Measurements from ENCODE around the gene HTR6. TPM values are rescaled to one million over a fixed set of nuclear protein-coding genes. Genes with fewer than 3 reads are reported as not detected.

Gene HTR6
- polyA plus RNA-seq, 1 donor from 2014 or later, result not detected

DNA sequence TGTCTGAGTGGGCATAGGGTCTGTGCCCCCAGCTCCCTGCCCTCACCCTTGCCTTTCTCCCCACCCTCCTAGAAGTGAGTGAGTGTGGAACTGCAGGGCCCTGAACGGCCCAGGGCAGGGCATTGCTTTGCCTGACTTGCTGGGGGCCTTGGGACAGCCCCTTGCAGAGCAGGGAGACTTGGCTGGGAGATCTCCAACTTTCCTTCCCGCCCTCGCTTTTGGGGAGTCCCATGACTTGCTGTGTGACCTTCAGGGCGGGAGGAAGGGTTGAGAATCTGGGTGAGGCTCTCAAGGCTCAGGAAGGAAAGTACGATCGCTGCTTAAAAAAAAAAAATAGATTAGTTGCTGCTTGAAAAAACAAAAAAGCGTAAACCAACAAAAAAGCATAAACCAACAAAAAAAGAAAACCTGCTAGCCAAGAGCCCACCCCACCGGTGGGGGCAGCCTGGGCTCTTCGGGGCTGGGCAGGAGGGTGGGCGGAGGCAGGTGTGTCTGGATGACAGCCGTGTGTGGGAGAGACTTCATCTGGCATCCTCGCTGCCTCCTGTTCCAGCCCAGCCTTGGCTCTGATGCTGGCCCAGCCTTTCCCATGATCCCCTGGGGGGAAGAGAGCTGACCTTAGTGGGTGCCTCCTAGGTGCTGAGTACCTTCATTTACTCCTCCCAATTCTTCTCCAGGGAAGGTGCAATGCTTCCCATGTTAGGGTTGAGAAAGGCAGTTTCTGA lies 14.1 kb upstream of the HTR6 start:
- no peak overlapping the region for H3K27ac ChIP-seq (ENCODE audit: low read length)
- no peaks in the 10 kb centered on the region for H3K9me2 ChIP-seq (ENCODE audit: insufficient read depth, low read length)
- TF ChIP-seq MXI1 (conservative IDR thresholded peaks at IDR 0.05; ENCODE audit: poor library complexity, severe bottlenecking), result no peak
- no peak for TF ChIP-seq EP300 (conservative IDR thresholded peaks at IDR 0.05; ENCODE audit: poor library complexity, severe bottlenecking)
- TF ChIP-seq POLR2AphosphoS5 (IDR thresholded peaks at IDR 0.05), result no peak
- TF ChIP-seq TAF1 (IDR thresholded peaks at IDR 0.05; ENCODE audit: low read depth), result no peak
- no peak for TF ChIP-seq SMC3 (conservative IDR thresholded peaks at IDR 0.05; ENCODE audit: poor library complexity)
- no peak for TF ChIP-seq EZH2 (IDR thresholded peaks at IDR 0.05; ENCODE audit: borderline replicate concordance, insufficient read depth, low read length, poor library complexity, severe bottlenecking)
- TF ChIP-seq, protein P1, sequence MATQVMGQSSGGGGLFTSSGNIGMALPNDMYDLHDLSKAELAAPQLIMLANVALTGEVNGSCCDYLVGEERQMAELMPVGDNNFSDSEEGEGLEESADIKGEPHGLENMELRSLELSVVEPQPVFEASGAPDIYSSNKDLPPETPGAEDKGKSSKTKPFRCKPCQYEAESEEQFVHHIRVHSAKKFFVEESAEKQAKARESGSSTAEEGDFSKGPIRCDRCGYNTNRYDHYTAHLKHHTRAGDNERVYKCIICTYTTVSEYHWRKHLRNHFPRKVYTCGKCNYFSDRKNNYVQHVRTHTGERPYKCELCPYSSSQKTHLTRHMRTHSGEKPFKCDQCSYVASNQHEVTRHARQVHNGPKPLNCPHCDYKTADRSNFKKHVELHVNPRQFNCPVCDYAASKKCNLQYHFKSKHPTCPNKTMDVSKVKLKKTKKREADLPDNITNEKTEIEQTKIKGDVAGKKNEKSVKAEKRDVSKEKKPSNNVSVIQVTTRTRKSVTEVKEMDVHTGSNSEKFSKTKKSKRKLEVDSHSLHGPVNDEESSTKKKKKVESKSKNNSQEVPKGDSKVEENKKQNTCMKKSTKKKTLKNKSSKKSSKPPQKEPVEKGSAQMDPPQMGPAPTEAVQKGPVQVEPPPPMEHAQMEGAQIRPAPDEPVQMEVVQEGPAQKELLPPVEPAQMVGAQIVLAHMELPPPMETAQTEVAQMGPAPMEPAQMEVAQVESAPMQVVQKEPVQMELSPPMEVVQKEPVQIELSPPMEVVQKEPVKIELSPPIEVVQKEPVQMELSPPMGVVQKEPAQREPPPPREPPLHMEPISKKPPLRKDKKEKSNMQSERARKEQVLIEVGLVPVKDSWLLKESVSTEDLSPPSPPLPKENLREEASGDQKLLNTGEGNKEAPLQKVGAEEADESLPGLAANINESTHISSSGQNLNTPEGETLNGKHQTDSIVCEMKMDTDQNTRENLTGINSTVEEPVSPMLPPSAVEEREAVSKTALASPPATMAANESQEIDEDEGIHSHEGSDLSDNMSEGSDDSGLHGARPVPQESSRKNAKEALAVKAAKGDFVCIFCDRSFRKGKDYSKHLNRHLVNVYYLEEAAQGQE (IDR thresholded peaks at IDR 0.05; ENCODE audit: borderline replicate concordance), result no peak
- TF ChIP-seq RAD21 (conservative IDR thresholded peaks at IDR 0.05), result no peak
- TF ChIP-seq, protein P2, sequence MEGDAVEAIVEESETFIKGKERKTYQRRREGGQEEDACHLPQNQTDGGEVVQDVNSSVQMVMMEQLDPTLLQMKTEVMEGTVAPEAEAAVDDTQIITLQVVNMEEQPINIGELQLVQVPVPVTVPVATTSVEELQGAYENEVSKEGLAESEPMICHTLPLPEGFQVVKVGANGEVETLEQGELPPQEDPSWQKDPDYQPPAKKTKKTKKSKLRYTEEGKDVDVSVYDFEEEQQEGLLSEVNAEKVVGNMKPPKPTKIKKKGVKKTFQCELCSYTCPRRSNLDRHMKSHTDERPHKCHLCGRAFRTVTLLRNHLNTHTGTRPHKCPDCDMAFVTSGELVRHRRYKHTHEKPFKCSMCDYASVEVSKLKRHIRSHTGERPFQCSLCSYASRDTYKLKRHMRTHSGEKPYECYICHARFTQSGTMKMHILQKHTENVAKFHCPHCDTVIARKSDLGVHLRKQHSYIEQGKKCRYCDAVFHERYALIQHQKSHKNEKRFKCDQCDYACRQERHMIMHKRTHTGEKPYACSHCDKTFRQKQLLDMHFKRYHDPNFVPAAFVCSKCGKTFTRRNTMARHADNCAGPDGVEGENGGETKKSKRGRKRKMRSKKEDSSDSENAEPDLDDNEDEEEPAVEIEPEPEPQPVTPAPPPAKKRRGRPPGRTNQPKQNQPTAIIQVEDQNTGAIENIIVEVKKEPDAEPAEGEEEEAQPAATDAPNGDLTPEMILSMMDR (IDR thresholded peaks at IDR 0.05; ENCODE audit: poor library complexity, severe bottlenecking), result no peak
- no peak overlapping the region for H3K4me3 ChIP-seq (ENCODE audit: low read length)
- no peak overlapping the region for H2AFZ ChIP-seq (ENCODE audit: low read depth, low read length)
- no peak overlapping the region for H3K9ac ChIP-seq (ENCODE audit: low read length)
- no peaks in the 10 kb centered on the region for H3K36me3 ChIP-seq (ENCODE audit: insufficient read depth, low read length)
- H4K20me1 ChIP-seq (ENCODE audit: insufficient read depth), result no peaks in the 10 kb centered on the region
- H3K27me3 ChIP-seq (ENCODE audit: insufficient read depth, low read depth, low read length), result peaks cover 5% of the 10 kb centered on the region
- no peaks in the 10 kb centered on the region for H3K9me3 ChIP-seq (ENCODE audit: low read length)
- no peaks in the 10 kb centered on the region for H3F3A ChIP-seq (ENCODE audit: insufficient read depth, low read length, poor library complexity, severe bottlenecking)
- H3K79me2 ChIP-seq (replicated peaks; ENCODE audit: insufficient read depth, low read length), result no peaks in the 10 kb centered on the region
- H3K4me2 ChIP-seq (ENCODE audit: low read length), result no peak overlapping the region

DNA sequence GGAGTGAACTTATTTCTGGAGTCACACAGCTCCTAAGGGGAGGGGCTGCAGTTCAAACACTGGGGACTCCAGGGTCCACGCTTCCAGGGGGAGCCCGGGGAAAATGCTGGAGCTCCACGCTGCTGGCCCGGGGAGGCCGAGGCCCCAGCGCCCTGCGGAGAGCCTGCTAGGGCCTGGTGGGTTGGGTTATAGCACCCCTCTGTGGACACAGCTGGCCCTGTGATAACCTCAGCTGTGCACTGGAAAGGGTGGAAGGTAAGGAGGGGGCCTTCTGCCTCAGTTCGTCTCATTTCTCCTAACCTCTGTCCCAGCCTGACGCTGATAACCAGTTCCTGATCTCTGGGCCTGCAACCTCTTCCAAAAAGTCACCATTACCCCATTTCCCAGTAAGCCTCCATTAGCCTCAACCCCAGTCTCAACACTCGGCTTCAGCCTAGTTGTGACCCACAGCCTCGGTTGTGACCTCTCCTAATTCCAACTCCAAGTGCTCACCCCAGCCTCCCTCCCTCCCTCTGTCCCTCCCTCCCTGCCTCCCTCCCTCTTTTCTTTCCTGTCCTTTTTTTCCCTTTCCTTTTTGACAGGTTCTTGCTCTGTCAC lies 13.4 kb upstream of the HTR6 start:
- Histone ChIP-seq H4K20me1 (ENCODE audit: insufficient read depth) (no peaks in the 10 kb centered on the region), H3K36me3 (ENCODE audit: insufficient read depth, low read length) (no peaks in the 10 kb centered on the region), H3K4me3 (ENCODE audit: low read length) (no peak overlapping the region), H3K9me2 (ENCODE audit: insufficient read depth, low read length) (no peaks in the 10 kb centered on the region), H2AFZ (ENCODE audit: low read depth, low read length) (no peak overlapping the region), H3K79me2 (replicated peaks; ENCODE audit: insufficient read depth, low read length) (no peaks in the 10 kb centered on the region), H3K27me3 (ENCODE audit: insufficient read depth, low read depth, low read length) (no peaks in the 10 kb centered on the region), H3K9ac (ENCODE audit: low read length) (no peak overlapping the region), H3K27ac (ENCODE audit: low read length) (no peak overlapping the region), H3K4me2 (ENCODE audit: low read length) (no peak overlapping the region), H3F3A (ENCODE audit: insufficient read depth, low read length, poor library complexity, severe bottlenecking) (no peaks in the 10 kb centered on the region), H3K9me3 (ENCODE audit: low read length) (no peaks in the 10 kb centered on the region)
- TF ChIP-seq, protein P1 (IDR thresholded peaks at IDR 0.05; ENCODE audit: borderline replicate concordance), result no peak
- TF ChIP-seq MXI1 (conservative IDR thresholded peaks at IDR 0.05; ENCODE audit: poor library complexity, severe bottlenecking) (no peak), EP300 (conservative IDR thresholded peaks at IDR 0.05; ENCODE audit: poor library complexity, severe bottlenecking) (no peak), POLR2AphosphoS5 (IDR thresholded peaks at IDR 0.05) (no peak), TAF1 (IDR thresholded peaks at IDR 0.05; ENCODE audit: low read depth) (no peak), SMC3 (conservative IDR thresholded peaks at IDR 0.05; ENCODE audit: poor library complexity) (peak; percentile 80), EZH2 (IDR thresholded peaks at IDR 0.05; ENCODE audit: borderline replicate concordance, insufficient read depth, low read length, poor library complexity, severe bottlenecking) (no peak), RAD21 (conservative IDR thresholded peaks at IDR 0.05) (peak; percentile 85)
- TF ChIP-seq, protein P2 (IDR thresholded peaks at IDR 0.05; ENCODE audit: poor library complexity, severe bottlenecking), result peak; percentile 81

Measured in neural cell (in vitro differentiated cells).